ENCODE data around the gene ORAI1.

GRCh38 chr12:121689430-121689829, 63.1 kb downstream of the ORAI1 start:
- no peak for TF ChIP-seq POLR2AphosphoS5 (IDR thresholded peaks at IDR 0.05)
- TF ChIP-seq POLR2A (IDR thresholded peaks at IDR 0.05; ENCODE audit: low read depth), result no peak
- TF ChIP-seq CTCF (IDR thresholded peaks at IDR 0.05), result no peak
